UCSD-AML1 (cell line): Measurements from ENCODE around the gene ABHD17B.
"Not testable (repeated sequence)": the region's sequence is repeated elsewhere in the genome, so short reads cannot be mapped to it uniquely, and the experiment has no call there.

Experiments used
- DNase-seq: peaks from one replicate; lab custom pipeline; 2025; ENCODE audit not compliant: unreplicated experiment; lab: John Stamatoyannopoulos, UW

The ABHD17B gene

GRCh38 chr9:71916834-71917534 lies 6.0 kb upstream of the ABHD17B start:
- no peak for DNase-seq

- DNase-seq = no peak
These were observed 4.5 kb upstream of the ABHD17B start for GRCh38 chr9:71915495-71915894.

DNA sequence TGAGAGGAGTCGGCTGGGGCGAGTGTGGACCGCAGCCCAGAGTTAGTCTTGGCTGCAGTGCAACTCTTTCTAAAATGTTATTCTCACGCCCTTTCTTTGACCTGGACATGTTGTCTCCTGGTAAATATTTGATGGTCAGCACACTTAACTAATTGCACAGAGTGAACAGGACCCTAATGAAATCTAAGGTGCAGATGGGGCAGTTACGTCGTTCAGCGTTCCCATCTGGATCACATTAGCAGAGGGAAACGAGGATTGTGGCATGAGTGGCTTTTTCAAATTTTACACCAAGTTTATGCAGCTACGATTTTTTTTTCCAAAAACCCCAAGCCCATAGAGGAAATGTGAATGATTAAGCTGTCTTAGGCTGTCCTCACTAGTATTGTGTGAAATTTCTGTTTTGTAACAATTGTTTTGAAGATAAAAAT lies 929 bp upstream of the ABHD17B start:
- DNase-seq = no peak

DNA sequence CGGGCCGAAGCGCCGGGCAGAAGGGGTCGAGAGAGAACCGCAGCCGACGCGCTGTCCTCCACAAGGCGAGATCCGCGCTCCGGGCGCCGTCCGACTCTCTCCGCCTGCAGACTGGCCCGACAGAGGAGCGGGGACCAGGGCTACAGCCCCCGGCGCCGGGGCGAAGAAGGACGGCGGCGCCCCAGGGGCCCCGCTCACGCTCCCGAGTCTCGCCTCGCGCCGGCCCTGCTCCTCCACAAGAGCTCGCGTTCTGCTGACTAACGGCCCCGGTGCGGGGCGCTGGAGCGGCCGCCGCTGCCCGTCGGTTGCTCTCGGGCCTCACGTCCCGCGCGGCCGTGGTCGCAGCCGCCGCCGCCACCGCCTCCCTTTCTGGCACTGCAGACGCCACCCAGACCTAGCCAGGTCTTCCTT lies 338 bp downstream of the ABHD17B start:
- no peak for DNase-seq

GRCh38 chr9:71909887-71910649 lies 925 bp downstream of the ABHD17B start:
- DNase-seq = peak; percentile 61

DNA sequence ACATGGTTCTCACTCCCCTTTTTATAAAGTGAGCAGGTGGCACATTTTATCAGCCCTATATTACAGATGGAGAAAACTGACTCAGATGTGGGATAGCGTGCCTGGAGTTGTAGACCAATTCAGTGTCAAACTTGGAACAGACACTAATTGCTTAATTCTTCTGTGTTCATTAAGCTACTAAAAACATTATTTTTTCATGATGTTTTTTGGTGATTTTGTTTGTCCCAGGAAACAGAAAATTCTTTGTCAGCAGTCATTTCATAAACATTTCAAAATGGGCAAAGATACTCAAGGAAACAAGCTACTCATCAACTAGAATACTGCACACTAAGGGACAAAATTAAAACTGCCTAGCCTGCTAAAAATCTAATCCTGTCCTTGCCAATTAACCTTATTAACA lies 2.2 kb downstream of the ABHD17B start:
- no peak for DNase-seq

- no peak for DNase-seq
These were observed 6.9 kb downstream of the ABHD17B start for GRCh38 chr9:71904076-71904475.

- DNase-seq = no peak
These were observed 9.0 kb downstream of the ABHD17B start for GRCh38 chr9:71901695-71902597.

DNA sequence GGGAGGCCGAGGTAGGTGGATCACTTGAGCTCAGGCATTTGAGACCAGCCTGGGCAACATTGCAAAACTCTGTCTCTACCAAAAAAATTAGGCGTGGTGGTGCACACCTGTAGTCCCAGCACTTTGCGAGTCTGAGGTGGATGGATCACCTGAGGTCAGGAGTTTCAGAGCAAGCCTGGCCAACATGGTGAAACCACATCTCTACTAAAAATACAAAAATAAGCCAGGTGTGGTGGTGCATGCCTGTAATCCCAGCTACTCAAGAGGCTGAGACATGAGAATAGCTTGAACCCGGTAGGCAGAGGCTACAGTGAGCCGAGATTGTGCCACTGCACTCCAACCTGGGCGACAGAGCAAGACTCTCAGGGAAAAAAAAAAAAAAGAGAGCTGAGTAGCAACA lies 12.2 kb downstream of the ABHD17B start:
- DNase-seq = not testable (repeated sequence)

DNA sequence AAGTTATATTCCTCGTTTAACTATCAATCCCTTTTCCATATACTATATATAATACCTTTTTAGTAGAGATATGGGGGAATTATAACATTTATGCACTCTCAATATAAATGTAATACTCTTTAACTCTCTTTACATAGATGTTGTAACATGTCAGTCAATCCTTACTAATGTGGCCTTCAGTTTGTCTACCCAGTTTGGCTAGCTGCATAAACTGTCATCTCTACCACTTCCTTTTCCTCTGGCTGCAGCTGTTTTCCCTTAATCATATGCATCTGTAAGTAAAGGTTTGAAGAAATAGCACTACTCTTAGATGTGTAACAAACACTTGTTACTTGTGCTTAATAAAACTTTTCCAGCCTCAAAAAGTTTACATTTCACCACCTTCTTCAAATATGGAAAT lies 13.4 kb downstream of the ABHD17B start:
- DNase-seq = no peak

DNA sequence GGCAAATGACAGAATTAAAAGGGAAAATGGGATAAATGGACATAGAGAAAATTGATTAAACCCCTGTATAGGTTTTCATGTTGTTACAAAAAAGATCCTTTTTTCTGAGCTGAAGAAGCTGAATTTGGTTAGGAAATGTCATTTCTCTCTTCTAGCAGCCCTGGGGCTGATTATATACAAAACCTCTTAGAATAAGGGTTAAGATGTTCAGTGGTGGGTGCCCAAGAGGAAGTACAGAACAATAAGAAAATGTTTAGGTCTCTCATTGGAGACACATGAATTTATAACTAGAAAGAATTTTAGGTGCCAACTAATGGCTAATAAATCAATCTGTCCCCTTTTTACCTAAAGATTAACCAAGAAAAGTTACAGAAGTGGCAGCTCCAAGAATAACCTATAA lies 14.2 kb downstream of the ABHD17B start:
- no peak for DNase-seq

GRCh38 chr9:71895955-71896354 lies 15.0 kb downstream of the ABHD17B start:
- DNase-seq = no peak

DNA sequence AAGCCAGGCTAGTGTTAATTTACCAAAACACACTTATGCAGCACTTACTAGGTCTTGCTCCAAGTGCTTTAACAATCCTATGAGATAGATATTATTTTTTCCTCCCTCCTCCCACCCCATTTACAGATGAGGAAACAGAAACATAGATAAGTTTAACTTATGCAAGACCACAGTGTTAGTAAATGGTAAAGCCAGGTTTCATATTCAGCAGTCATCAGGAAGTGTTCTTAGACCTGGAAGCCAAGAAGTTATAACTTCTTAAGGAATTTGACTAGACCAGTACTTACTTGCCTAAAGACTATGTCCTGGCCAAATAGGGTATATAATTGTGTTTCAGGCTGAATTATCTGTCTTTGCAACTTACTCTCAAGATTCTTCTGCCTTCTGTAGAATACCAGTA lies 15.9 kb downstream of the ABHD17B start:
- DNase-seq = no peak

DNA sequence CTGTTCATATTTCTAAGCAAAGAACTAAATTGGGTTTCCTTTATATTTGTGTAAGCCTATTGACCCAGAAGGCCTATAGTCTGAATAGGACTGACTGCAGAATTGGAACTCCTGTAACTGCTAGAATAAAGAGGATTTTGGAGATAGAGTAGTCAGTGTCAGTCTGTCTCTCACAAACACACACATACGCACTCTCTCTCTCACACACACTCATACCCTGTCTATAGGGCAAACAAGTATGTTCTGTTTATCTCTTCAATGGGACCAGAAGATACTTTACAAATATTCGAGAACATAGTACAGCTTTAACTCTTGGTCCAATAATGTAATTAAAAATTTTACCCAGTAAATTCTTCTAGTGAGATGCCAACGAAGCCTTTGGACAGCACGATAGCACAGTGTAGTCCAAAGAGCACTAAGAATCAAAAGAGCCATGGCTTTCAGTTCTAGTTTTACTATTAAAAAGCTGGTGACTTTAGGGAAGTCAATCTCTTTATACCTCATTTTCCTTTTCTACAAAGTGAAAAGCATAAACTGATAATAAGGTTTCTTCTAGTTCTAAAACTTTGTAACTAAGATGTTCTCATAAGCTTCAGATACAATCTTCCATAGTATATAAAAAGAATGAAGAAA lies 19.3 kb downstream of the ABHD17B start:
- DNase-seq = no peak

DNA sequence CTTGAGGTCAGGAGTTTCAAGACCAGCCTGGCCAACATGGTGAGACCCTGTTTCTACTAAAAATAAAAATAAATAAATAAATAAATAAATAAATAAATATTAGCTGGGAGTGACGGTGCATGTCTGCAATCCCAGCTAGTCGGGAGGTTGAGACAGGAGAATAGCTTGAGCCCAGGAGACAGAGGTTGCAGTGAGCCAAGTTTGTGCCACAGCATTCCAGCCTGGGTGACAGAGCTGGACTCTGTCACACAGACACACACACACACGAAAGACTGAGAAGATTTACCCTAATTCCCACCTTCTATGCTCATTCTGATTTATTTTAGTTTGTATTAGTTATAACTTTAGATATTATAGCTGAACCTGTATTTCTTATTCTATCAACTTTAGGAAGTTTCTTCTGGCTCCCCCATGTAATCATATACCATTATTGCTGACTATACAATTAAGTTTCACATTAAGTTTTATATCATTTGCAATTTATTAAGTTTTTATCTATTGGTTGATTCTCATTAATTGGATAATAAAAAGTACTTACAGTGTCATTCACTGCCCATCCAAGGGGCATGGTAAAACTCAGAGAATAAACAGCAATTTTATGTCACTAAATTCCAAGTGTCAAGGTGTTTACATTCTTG lies 20.8 kb downstream of the ABHD17B start:
- DNase-seq = no peak

GRCh38 chr9:71887362-71887761 lies 23.6 kb downstream of the ABHD17B start:
- no peak for DNase-seq

DNA sequence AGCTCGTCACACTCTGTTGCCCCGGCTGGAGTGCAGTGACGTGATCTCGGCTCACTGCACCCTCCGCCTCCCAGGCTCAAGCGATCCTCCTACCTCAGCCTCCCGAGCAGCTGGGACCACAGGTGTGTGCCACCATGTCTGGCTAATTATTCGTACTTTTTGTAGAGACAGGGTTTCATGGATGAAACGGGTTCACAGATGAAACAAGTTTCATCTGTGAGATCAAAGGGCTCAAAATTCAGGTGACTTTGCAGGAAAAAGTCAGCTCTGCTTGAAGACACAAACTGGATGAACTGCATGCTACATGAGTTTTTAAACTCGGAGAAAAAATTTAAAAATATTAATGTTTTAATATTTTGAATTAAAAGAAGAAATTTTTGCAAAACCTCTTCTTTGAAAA lies 24.5 kb downstream of the ABHD17B start:
- no peak for DNase-seq

DNA sequence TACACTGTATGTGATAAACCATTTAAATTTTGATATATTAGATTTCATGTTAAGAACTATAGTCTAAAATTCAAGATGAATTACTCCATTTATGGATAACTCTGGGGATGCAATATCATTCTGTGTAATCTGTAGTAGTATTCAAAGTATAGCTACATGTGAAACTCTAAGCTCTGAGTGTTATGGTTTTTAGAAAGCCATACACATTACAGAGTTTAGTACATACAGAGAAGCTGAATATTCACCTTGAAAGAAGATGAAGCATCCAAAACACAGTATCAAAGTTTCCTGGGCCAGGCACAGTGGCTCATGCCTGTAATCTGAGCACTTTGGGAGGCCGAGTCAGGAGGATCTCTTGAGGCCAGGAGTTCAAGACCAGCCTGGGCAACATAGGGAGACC lies 25.0 kb downstream of the ABHD17B start:
- DNase-seq = no peak

- DNase-seq = no peak
These were observed 25.5 kb downstream of the ABHD17B start for GRCh38 chr9:71885467-71885866.

DNA sequence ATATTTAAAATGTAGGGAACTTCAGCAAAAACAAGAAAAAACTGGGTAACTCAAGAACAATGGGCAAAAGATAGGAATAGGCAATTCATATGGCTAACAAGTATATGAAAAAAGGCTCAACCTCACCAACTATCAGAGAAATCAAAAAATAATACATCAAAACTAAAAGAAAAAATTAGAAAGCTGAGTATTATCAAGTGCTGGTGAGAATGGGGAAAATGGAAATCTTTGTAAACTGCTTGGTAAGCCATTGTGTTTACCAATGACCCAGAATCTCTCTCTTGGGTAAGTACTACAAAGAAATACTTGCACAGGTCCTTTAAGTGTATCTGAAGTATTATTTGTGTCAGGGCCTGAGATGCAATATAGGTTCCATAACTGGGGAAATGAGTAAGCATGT lies 27.0 kb downstream of the ABHD17B start:
- DNase-seq = no peak
